Measurements from ENCODE around the gene HOXC10.

Gene HOXC10

GRCh38 chr12:54015018-54015931 lies 30.3 kb downstream of the HOXC10 start:
- Histone ChIP-seq H4K20me1 (peaks cover 92% of the 10 kb centered on the region), H3K27me3 (peaks cover 100% of the 10 kb centered on the region), H3K4me2 (no peak overlapping the region), H3K9ac (no peak overlapping the region), H3K9me3 (no peaks in the 10 kb centered on the region), H3K27ac (no peak overlapping the region), H3K4me3 (no peak overlapping the region), H3K36me3 (no peaks in the 10 kb centered on the region), H3K4me1 (no peaks in the 10 kb centered on the region)
- TF ChIP-seq Cebpa-rat (IDR thresholded peaks at IDR 0.05), result no peak

- H3K9ac ChIP-seq, result no peak overlapping the region
- no peak overlapping the region for H3K4me2 ChIP-seq
- no peak overlapping the region for H3K27ac ChIP-seq
These were observed 31.1 kb downstream of the HOXC10 start for GRCh38 chr12:54016051-54016450.

GRCh38 chr12:54016478-54016964 lies 31.6 kb downstream of the HOXC10 start:
- H3K4me2 ChIP-seq, result no peak overlapping the region
- no peaks in the 10 kb centered on the region for H3K9me3 ChIP-seq
- H3K36me3 ChIP-seq, result no peaks in the 10 kb centered on the region
- H3K27ac ChIP-seq, result no peak overlapping the region
- no peaks in the 10 kb centered on the region for H3K4me1 ChIP-seq
- H4K20me1 ChIP-seq, result peaks cover 92% of the 10 kb centered on the region
- no peak overlapping the region for H3K9ac ChIP-seq
- no peak for TF ChIP-seq Cebpa-rat (IDR thresholded peaks at IDR 0.05)
- H3K4me3 ChIP-seq, result no peak overlapping the region
- H3K27me3 ChIP-seq, result peaks cover 100% of the 10 kb centered on the region

More at GRCh38 chr12:54016051-54016450, 31.1 kb downstream of the HOXC10 start:
- TF ChIP-seq Cebpa-rat (IDR thresholded peaks at IDR 0.05), result no peak
- no peak overlapping the region for H3K4me3 ChIP-seq
- peaks cover 92% of the 10 kb centered on the region for H4K20me1 ChIP-seq
- H3K27me3 ChIP-seq, result peaks cover 100% of the 10 kb centered on the region
- H3K9me3 ChIP-seq, result no peaks in the 10 kb centered on the region
- no peaks in the 10 kb centered on the region for H3K4me1 ChIP-seq
- no peaks in the 10 kb centered on the region for H3K36me3 ChIP-seq

- H4K20me1 ChIP-seq, result peaks cover 93% of the 10 kb centered on the region
- no peak overlapping the region for H3K9ac ChIP-seq
- no peak for TF ChIP-seq Cebpa-rat (IDR thresholded peaks at IDR 0.05)
- no peaks in the 10 kb centered on the region for H3K4me1 ChIP-seq
- H3K27ac ChIP-seq, result no peak overlapping the region
- H3K27me3 ChIP-seq, result peaks cover 100% of the 10 kb centered on the region
- H3K36me3 ChIP-seq, result no peaks in the 10 kb centered on the region
- no peak overlapping the region for H3K4me3 ChIP-seq
- no peak overlapping the region for H3K4me2 ChIP-seq
- H3K9me3 ChIP-seq, result no peaks in the 10 kb centered on the region
These were observed 32.3 kb downstream of the HOXC10 start for GRCh38 chr12:54017027-54017788.

GRCh38 chr12:54017878-54018467 lies 33.0 kb downstream of the HOXC10 start:
- Histone ChIP-seq H3K27me3 (peaks cover 100% of the 10 kb centered on the region), H4K20me1 (peaks cover 93% of the 10 kb centered on the region), H3K27ac (no peak overlapping the region), H3K36me3 (no peaks in the 10 kb centered on the region), H3K4me2 (no peak overlapping the region), H3K4me3 (no peak overlapping the region), H3K4me1 (no peaks in the 10 kb centered on the region), H3K9ac (no peak overlapping the region), H3K9me3 (no peaks in the 10 kb centered on the region)
- TF ChIP-seq Cebpa-rat (IDR thresholded peaks at IDR 0.05), result no peak

GRCh38 chr12:54018468-54018984 lies 33.6 kb downstream of the HOXC10 start:
- H3K27me3 ChIP-seq, result peaks cover 100% of the 10 kb centered on the region
- TF ChIP-seq Cebpa-rat (IDR thresholded peaks at IDR 0.05), result no peak
- no peaks in the 10 kb centered on the region for H3K4me1 ChIP-seq
- no peak overlapping the region for H3K9ac ChIP-seq
- no peak overlapping the region for H3K4me3 ChIP-seq
- no peaks in the 10 kb centered on the region for H3K36me3 ChIP-seq
- no peak overlapping the region for H3K27ac ChIP-seq
- no peaks in the 10 kb centered on the region for H3K9me3 ChIP-seq
- H4K20me1 ChIP-seq, result peaks cover 93% of the 10 kb centered on the region
- H3K4me2 ChIP-seq, result no peak overlapping the region

GRCh38 chr12:54019091-54019811 lies 34.3 kb downstream of the HOXC10 start:
- no peak overlapping the region for H3K4me2 ChIP-seq
- no peak overlapping the region for H3K4me3 ChIP-seq
- peaks cover 94% of the 10 kb centered on the region for H4K20me1 ChIP-seq
- no peak for TF ChIP-seq Cebpa-rat (IDR thresholded peaks at IDR 0.05)
- no peaks in the 10 kb centered on the region for H3K36me3 ChIP-seq
- no peaks in the 10 kb centered on the region for H3K9me3 ChIP-seq
- no peaks in the 10 kb centered on the region for H3K4me1 ChIP-seq
- H3K9ac ChIP-seq, result no peak overlapping the region
- H3K27ac ChIP-seq, result no peak overlapping the region
- peaks cover 100% of the 10 kb centered on the region for H3K27me3 ChIP-seq

- Histone ChIP-seq H3K36me3 (no peaks in the 10 kb centered on the region), H3K27me3 (peaks cover 100% of the 10 kb centered on the region), H3K4me1 (no peaks in the 10 kb centered on the region), H3K27ac (no peak overlapping the region), H3K9me3 (no peaks in the 10 kb centered on the region), H3K9ac (no peak overlapping the region), H3K4me2 (no peak overlapping the region), H3K4me3 (no peak overlapping the region), H4K20me1 (peaks cover 94% of the 10 kb centered on the region)
- TF ChIP-seq Cebpa-rat (IDR thresholded peaks at IDR 0.05), result no peak
These were observed 35.1 kb downstream of the HOXC10 start for GRCh38 chr12:54019924-54020590.
